ENCODE data around the gene EHBP1. TPM values are rescaled to one million over a fixed set of nuclear protein-coding genes. Genes with fewer than 3 reads are reported as not detected.

The EHBP1 gene
- polyA plus RNA-seq, 3 donors = 40.7 to 51.4 (median 41.6) TPM

GRCh38 chr2:62774555-62775366 lies 69.2 kb downstream of the EHBP1 start:
- peak; percentile 47 for DNase-seq

- DNase-seq = no peak
These were observed 69.8 kb downstream of the EHBP1 start for GRCh38 chr2:62775367-62775668.

GRCh38 chr2:62783679-62784078 lies 78.2 kb downstream of the EHBP1 start:
- peak; percentile 12 for DNase-seq

GRCh38 chr2:62784341-62784740 lies 78.8 kb downstream of the EHBP1 start:
- DNase-seq = no peak

GRCh38 chr2:62785216-62785615 lies 79.7 kb downstream of the EHBP1 start:
- DNase-seq = no peak

- no peak for DNase-seq
These were observed 80.5 kb downstream of the EHBP1 start for GRCh38 chr2:62785810-62786597.

GRCh38 chr2:62787386-62787785 lies 81.9 kb downstream of the EHBP1 start:
- peak; percentile 16 for DNase-seq

GRCh38 chr2:62789518-62789917 lies 84.0 kb downstream of the EHBP1 start:
- DNase-seq = no peak

- no peak for DNase-seq
These were observed 84.4 kb downstream of the EHBP1 start for GRCh38 chr2:62789918-62790317.

- DNase-seq = no peak
These were observed 86.9 kb downstream of the EHBP1 start for GRCh38 chr2:62792408-62792807.

GRCh38 chr2:62793213-62793612 lies 87.7 kb downstream of the EHBP1 start:
- no peak for DNase-seq

GRCh38 chr2:62794791-62795190 lies 89.3 kb downstream of the EHBP1 start:
- DNase-seq = no peak

GRCh38 chr2:62795341-62795740 lies 89.8 kb downstream of the EHBP1 start:
- DNase-seq = no peak

GRCh38 chr2:62797107-62797506 lies 91.6 kb downstream of the EHBP1 start:
- DNase-seq = no peak

GRCh38 chr2:62800618-62801017 lies 95.1 kb downstream of the EHBP1 start:
- no peak for DNase-seq

- no peak for DNase-seq
These were observed 95.6 kb downstream of the EHBP1 start for GRCh38 chr2:62801110-62801509.

GRCh38 chr2:62801814-62802523 lies 96.5 kb downstream of the EHBP1 start:
- DNase-seq = no peak

GRCh38 chr2:62803961-62804360 lies 98.4 kb downstream of the EHBP1 start:
- DNase-seq = no peak

GRCh38 chr2:62806231-62806630 lies 100.7 kb downstream of the EHBP1 start:
- DNase-seq = no peak

GRCh38 chr2:62808554-62808953 lies 103.0 kb downstream of the EHBP1 start:
- no peak for DNase-seq

- DNase-seq = no peak
These were observed 105.6 kb downstream of the EHBP1 start for GRCh38 chr2:62811086-62811485.

GRCh38 chr2:62811972-62812371 lies 106.5 kb downstream of the EHBP1 start:
- no peak for DNase-seq
